GM18873 (cell line): ENCODE measurements around the gene SYT11.

Experiments used
- ATAC-seq: cut with Tn5 transposase; IDR thresholded peaks from one replicate; pipeline ENCODE4 v1.9.1; 2021; ENCODE audit warnings: mild to moderate bottlenecking, moderate library complexity, moderate number of reproducible peaks; ENCODE audit not compliant: unreplicated experiment, low FRiP score

SYT11 gene

GRCh38 chr1:155859881-155860871 lies 809 bp downstream of the SYT11 start:
- ATAC-seq = no peak

- ATAC-seq = no peak
Measured at GRCh38 chr1:155860970-155861510, 1.7 kb downstream of the SYT11 start.

DNA sequence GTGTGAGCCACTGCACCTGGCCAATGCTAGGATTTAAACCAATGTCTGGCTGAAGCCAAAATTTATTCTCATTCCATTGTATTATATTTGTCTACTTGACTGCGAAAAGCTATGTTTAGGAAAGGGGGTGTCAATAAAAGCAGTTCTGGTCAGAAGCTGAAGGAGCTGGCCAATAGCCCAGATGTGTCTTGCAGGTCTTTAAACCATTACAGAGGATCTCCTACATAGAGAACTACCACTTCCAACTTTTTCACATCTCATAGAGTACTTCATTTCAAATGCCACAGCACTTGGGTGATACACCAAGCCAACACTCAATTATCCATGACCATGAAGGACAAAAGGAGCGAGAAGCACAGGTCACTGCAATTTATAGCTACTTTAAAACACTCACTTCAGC lies 2.5 kb downstream of the SYT11 start:
- ATAC-seq = no peak

- no peak for ATAC-seq
Measured at GRCh38 chr1:155864393-155864792, 5.0 kb downstream of the SYT11 start.

DNA sequence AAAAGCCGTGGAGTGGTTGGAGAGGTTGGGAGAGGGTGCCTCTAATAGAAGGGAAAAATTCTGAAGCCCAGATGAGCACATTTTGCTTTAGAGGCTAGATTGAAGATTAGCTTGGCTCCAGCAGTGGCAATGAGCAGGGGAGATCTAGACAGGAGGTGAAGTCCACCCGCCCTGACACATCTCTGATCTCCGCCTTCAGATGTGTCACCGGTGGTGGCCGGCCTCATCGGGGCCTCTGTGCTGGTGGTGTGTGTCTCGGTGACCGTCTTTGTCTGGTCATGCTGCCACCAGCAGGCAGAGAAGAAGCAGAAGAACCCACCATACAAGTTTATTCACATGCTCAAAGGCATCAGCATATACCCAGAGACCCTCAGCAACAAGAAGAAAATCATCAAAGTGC lies 8.4 kb downstream of the SYT11 start:
- ATAC-seq = no peak

DNA sequence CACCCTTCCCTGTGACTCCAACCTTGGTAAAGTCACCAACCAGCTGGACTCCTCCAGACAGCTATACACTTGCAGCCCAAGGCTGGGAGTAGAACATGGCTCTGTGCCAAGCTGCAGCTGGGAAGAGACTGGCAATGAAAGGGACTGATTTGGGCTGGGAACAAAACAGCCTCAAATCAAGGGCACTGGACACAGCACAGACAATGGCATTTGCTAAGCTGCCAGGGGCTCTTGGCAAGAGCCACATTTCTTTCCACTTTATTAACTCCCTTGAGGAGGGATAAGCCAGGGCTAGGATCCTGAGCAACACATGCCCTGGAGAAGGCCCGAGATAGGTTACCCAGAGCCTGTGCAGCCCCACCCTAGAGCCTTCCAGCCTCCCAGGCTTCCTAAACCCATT lies 12.0 kb downstream of the SYT11 start:
- ATAC-seq = no peak

DNA sequence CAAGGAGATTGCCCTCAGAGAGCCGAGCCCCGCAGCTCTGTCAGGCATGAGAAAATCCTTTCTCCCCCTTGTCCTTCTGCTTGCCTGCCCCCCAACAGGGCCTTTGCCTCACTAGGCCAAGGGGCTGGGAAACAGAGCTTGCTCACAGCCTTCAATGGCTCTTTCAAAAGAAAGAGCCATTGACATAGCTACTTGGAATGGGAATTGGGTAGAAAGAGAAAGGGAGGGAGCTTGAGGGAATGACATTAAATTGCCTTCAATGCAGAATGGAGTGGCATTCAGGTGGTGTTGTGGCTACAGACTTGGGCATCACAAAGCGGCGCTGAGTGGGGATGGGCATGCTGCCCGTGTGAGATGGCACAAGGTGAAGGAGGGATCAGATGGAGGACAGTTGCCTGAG lies 13.2 kb downstream of the SYT11 start:
- ATAC-seq = no peak

DNA sequence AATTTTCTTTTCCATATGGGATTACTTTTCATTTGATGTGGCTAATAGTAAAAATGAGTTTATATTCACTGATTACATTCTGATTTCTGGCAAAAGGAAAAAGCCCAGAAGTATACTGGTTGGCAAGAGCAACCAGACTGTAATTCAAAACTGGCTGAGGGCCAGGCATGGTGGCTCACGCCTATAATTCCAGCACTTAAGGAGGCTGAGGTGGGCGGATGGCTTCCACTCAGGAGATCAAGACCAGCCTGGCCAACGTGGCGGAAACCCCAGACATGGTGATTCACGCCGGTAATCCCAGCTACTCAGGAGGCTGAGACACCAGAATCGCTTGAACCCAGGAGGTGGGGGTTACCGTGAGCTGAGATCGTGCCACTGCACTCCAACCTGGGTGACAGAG lies 14.5 kb downstream of the SYT11 start:
- ATAC-seq = no peak

DNA sequence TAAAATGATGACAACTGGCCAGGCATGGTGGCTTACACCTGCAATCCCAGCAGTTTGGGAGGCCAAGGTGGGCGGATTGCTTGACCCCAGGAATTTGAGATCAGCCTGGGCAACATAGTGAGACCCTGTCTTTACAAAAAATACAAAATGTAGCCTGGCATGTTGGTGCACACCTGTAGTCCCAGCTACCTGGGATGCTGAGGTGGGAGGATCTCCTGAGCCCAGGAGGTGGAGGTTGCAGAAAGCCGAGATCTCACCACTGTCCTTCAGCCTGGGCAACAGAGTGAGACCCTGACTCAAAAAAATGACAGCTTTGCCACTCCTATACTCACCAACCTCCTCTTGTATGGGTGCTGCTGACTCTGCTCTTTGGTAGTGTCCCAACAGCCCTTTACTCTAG lies 18.6 kb downstream of the SYT11 start:
- ATAC-seq = no peak

- no peak for ATAC-seq
Measured at GRCh38 chr1:155880251-155880650, 20.9 kb downstream of the SYT11 start.

DNA sequence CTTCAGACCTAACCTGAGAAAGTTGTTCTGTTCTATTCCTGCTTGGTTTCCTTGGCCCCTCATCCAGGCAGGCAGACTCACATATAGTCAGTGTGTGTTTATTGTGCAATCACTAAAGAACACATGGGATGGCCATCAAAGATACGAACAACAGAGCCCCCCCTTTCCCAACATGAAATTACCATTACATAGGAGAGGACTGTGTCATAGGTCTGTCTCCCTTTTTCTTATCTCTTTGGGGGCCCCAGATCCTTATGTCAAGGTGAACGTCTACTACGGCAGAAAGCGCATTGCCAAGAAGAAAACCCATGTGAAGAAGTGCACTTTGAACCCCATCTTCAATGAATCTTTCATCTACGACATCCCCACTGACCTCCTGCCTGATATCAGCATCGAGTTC lies 21.6 kb downstream of the SYT11 start:
- ATAC-seq = no peak

GRCh38 chr1:155882235-155882634 lies 22.9 kb downstream of the SYT11 start:
- ATAC-seq = no peak

DNA sequence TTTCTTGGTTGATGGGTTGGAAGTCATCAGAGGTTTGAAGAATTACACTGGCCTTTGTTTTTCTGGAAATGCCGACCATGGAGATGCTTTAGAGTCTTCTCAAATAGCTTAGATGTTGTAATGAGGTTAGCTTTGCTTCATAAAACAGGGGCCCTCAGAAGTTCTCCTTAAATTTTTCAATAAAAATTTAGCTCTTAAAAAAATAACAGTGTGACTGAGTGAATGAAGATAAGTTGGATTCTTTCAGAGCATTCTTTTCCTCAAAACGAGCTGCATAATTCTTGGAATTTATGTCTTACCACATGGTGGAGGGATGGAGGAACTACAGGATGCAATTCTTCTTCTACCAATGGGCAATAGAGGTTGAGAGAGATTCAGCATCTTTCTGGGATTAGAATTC lies 23.4 kb downstream of the SYT11 start:
- ATAC-seq = no peak

DNA sequence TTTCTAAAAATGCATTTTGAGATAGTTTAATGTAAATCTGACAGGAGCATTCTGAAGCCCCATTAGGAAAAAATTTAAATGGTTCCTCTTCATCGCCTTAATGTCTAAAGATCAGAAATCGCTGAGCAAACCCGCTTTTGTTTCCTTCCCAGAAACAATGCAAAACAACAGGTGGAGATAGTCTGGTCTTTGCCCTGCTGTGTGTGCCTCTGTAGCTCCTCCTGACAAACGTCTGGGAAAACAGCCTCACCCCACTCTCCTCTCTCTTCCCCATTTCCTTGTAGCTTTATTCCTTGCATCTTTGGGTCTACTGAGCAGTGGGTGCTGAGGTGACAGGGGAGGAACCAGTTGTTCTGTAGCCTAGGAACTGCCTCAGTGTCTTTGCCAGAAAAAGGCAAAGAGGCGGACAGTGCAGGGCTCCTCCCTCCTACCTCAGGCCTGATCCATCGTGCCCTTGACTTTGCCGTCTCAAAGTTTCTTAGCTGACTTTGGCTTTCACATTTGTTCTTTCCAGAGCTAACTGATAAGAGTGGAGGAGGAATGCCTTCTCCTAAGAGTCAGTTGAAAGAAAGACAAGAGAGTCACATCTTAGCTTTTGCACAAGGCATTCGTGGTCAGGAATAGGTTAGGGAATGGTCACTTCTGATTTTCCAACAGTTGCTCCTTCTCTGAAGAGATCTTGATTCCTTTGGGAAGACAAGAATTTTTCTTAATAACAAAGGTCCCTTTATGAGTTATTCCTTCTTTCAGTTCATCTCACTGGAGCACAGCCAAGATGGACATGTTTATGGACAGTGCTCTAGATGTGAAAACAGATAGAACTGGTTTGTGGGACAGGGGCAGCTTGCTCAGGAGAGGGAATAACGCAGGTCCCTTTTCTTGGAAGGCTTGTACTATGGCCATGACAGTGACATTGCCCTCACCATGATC lies 24.9 kb downstream of the SYT11 start:
- ATAC-seq = no peak

- no peak for ATAC-seq
Measured at GRCh38 chr1:155884982-155885381, 25.6 kb downstream of the SYT11 start.

- ATAC-seq = no peak
Measured at GRCh38 chr1:155888481-155888880, 29.1 kb downstream of the SYT11 start.

DNA sequence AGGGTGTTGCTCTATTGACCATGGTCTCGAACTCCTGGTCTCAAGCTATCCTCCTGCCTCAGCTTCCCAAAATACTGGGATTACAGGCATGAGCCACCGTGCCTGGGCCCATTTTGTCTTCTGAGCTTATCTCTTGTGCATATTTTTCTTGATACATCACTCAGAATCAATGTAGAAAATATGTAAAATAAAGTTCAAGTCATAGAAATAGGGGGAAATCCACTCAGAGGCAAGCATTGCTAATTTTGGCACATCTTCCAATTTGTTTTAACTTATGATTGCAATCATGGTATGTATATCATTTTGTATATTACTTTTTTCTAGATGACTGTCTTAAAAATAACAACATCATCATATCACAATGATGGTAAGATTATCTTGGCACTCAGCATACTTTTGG lies 30.2 kb downstream of the SYT11 start:
- no peak for ATAC-seq

DNA sequence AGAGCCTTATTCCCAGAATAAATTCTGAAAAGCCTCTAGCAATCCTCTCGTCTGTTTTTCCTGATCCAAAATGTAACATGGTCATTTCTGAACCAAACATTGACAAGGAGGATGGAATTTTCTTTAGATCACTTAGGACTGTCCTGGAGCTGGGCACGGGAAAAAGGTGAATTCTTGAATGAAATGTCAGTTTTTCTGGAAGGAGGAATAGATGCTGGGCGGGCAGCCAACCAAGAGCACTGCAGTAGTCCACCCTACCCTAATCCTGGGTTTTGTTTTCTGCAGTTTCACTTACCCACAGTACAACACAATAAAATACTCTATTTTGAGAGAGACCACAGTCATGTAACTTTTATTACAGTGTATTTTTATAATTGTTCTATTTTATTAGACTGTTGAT lies 30.9 kb downstream of the SYT11 start:
- ATAC-seq = no peak

GRCh38 chr1:155892796-155893195 lies 33.4 kb downstream of the SYT11 start:
- no peak for ATAC-seq

DNA sequence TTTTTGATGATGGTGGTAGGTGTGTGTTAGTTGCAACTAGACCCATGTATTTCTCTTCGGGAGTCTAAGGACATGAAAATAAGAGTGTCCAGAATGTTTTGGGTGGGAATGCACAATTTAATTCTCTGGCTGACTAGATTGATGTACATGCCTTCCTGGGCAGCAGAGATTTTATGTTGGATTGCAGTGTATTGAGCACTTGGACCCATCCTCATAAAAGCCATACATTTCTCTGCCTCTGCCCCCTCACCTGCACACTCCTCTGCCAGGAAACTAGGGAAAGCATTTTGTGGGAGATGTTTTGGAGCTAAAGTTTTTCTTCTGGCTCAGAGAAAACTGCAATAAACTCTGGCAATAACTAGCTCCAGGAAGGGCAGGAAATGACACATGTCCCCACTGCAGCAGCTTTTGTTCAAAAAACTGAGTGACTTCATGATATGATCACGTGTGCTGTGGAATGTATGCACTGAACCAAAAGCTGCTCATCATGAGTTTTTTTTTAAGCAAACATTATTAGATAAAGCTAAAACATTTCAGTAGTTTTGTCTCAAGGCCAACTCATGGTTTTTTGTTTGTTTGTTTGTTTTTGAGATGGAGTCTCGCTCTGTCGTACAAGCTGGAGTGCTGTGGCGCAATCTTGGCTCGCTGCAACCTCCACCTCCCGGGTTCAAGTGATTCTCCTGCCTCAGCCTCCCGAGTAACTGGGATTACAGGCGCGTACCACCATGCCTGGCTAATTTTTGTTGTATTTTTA lies 34.2 kb downstream of the SYT11 start:
- no peak for ATAC-seq
